Activated B cell treated with CpG ODN at 0.5 μM for 24 hours (primary cell): ENCODE measurements around the gene OXSR1. TPM values are rescaled to one million over a fixed set of nuclear protein-coding genes. Genes with fewer than 3 reads are reported as not detected.

Source experiments
- ATAC-seq: fragments of 200-7000 bp; cut with Tn5 transposase; one replicate; pipeline ENCODE4 v1.10.0; 2021; ENCODE audit warnings: low read depth, mild to moderate bottlenecking, moderate library complexity
- CTCF ChIA-PET: fragments of 350-600 bp; sonication (Branson Sonifier 250); formaldehyde crosslinking; loops from one replicate; lab custom pipeline; 2021; ENCODE audit warnings: antibody characterized with exemption; lab: Charles Lee
- POLR2A ChIA-PET: fragments of 350-600 bp; sonication (Branson Sonifier 250); formaldehyde crosslinking; loops from one replicate; lab custom pipeline; 2021; ENCODE audit warnings: antibody characterized with exemption; lab: Charles Lee
- DNase-seq: peaks from one replicate; pipeline ENCODE4 v3.0.0; 2022
- H3K27ac Mint-ChIP-seq: one replicate; pipeline ENCODE4 v1.8.0; 2020; ENCODE audit warnings: mixed read lengths
- H3K27me3 Mint-ChIP-seq: one replicate; pipeline ENCODE4 v1.8.0; 2021; ENCODE audit warnings: mixed read lengths
- H3K36me3 Mint-ChIP-seq: one replicate; pipeline ENCODE4 v1.8.0; 2021; ENCODE audit warnings: low read depth, mixed read lengths
- H3K4me1 Mint-ChIP-seq: one replicate; pipeline ENCODE4 v1.8.0; 2021; ENCODE audit warnings: mixed read lengths
- H3K4me3 Mint-ChIP-seq: one replicate; pipeline ENCODE4 v1.8.0; 2020; ENCODE audit warnings: mild to moderate bottlenecking, mixed read lengths
- H3K9me3 Mint-ChIP-seq: one replicate; pipeline ENCODE4 v1.8.0; 2020; ENCODE audit warnings: mixed read lengths
- CTCF ChIP-seq: fragments of 200-600 bp; IDR thresholded peaks from one replicate; pipeline ENCODE4 v1.8.0; 2022; ENCODE audit warnings: antibody characterized with exemption, mild to moderate bottlenecking
- intact Hi-C: fragments of 100-400 bp; cut with micrococcal nuclease; formaldehyde crosslinking; loops from one replicate; pipeline ENCODE4 v1.15.1; 2024
- total RNA-seq: library from RNA; stranded (reverse); gene quantifications from 2 replicates; pipeline ENCODE4 v1.2.3, GENCODE V29; 2022

Gene OXSR1
- total RNA-seq, 1 donor from 2014 or later = 40.2 TPM

- TF ChIP-seq CTCF = no peak
- no peaks in the 10 kb centered on the region for H3K27me3 Mint-ChIP-seq
- ATAC-seq = peak; percentile 88
- H3K36me3 Mint-ChIP-seq = peaks cover 32% of the 10 kb centered on the region
- intact Hi-C loops = loop anchor here (1.0 to 5.0 kb wide), 5 partner anchors 109 to 362 kb away; partner anchors contain the start of gene XYLB
- CTCF ChIA-PET = interaction anchor here (0.7 to 3.9 kb wide), 8 partner anchors 122 to 363 kb away, joined by 3 to 32 read pairs (median 7); partner anchors contain the start of gene XYLB
- POLR2A ChIA-PET = interaction anchor here (0.7 to 1.3 kb wide), 2 partner anchors 19 to 180 kb away, joined by 3 read pairs; partner anchors contain the start of gene ACAA1
- no peak overlapping the region for H3K27ac Mint-ChIP-seq
- DNase-seq = peak; percentile 58
- no peak overlapping the region for H3K4me3 Mint-ChIP-seq
- peaks cover 16% of the 10 kb centered on the region for H3K4me1 Mint-ChIP-seq
- no peaks in the 10 kb centered on the region for H3K9me3 Mint-ChIP-seq
Observed at GRCh38 chr3:38117748-38118420, 47.5 kb upstream of the OXSR1 start.

GRCh38 chr3:38118421-38119247, 46.7 kb upstream of the OXSR1 start:
- Mint-ChIP-seq H3K27ac (no peak overlapping the region), H3K4me1 (peaks cover 16% of the 10 kb centered on the region), H3K36me3 (peaks cover 37% of the 10 kb centered on the region), H3K9me3 (no peaks in the 10 kb centered on the region), H3K27me3 (no peaks in the 10 kb centered on the region), H3K4me3 (no peak overlapping the region)
- CTCF ChIA-PET = interaction anchor here (0.7 to 3.9 kb wide), 8 partner anchors 129 to 362 kb away, joined by 3 to 32 read pairs (median 6); partner anchors contain the start of gene XYLB
- DNase-seq (no peak), ATAC-seq (no peak)
- POLR2A ChIA-PET = interaction anchor here (0.5 to 0.7 kb wide), 2 partner anchors 58 to 179 kb away, joined by 3 read pairs; no protein-coding TSS in a partner anchor
- intact Hi-C loops = loop anchor here (1.0 to 5.0 kb wide), 5 partner anchors 109 to 362 kb away; partner anchors contain the start of gene XYLB
- TF ChIP-seq CTCF = no peak

- intact Hi-C loops = loop anchor here (2.0 to 5.0 kb wide), 2 partner anchors 108 to 228 kb away; partner anchors contain the start of gene XYLB
- Mint-ChIP-seq H3K4me3 (no peak overlapping the region), H3K36me3 (peaks cover 43% of the 10 kb centered on the region), H3K27ac (no peak overlapping the region), H3K9me3 (no peaks in the 10 kb centered on the region), H3K4me1 (peaks cover 16% of the 10 kb centered on the region), H3K27me3 (no peaks in the 10 kb centered on the region)
- ATAC-seq (no peak), DNase-seq (no peak)
- ChIA-PET CTCF (interaction anchor here (0.7 to 3.9 kb wide), 5 partner anchors 128 to 361 kb away, joined by 3 to 32 read pairs (median 4); no protein-coding TSS in a partner anchor), POLR2A (interaction anchor here (0.5 kb wide), 1 partner anchor 58 kb away, joined by 3 read pairs; no protein-coding TSS in a partner anchor)
- TF ChIP-seq CTCF = no peak
Observed at GRCh38 chr3:38119248-38119544, 46.1 kb upstream of the OXSR1 start.

- H3K4me3 Mint-ChIP-seq = no peak overlapping the region
- H3K27ac Mint-ChIP-seq = no peak overlapping the region
- ChIA-PET CTCF (interaction anchor here (0.8 to 1.1 kb wide), 2 partner anchors 177 to 178 kb away, joined by 3 read pairs; no protein-coding TSS in a partner anchor), POLR2A (interaction anchor here (1.5 kb wide), 1 partner anchor 45 kb away, joined by 4 read pairs; the partner anchor contains the start of gene OXSR1)
- H3K27me3 Mint-ChIP-seq = no peaks in the 10 kb centered on the region
- peaks cover 12% of the 10 kb centered on the region for H3K4me1 Mint-ChIP-seq
- peaks cover 51% of the 10 kb centered on the region for H3K36me3 Mint-ChIP-seq
- no peaks in the 10 kb centered on the region for H3K9me3 Mint-ChIP-seq
- intact Hi-C loops = loop anchor here (2.0 to 5.0 kb wide), 2 partner anchors 107 to 227 kb away; partner anchors contain the start of gene XYLB
- TF ChIP-seq CTCF = no peak
- ATAC-seq = no peak
- no peak for DNase-seq
Observed at GRCh38 chr3:38119821-38120692, 45.3 kb upstream of the OXSR1 start.
